HG03108 (cell line): Measurements from ENCODE around the gene HERPUD2.

Experiments used
- ATAC-seq: cut with Tn5 transposase; IDR thresholded peaks from one replicate; pipeline ENCODE4 v1.9.1; 2021; ENCODE audit warnings: moderate library complexity; ENCODE audit not compliant: unreplicated experiment

The HERPUD2 gene, protein sequence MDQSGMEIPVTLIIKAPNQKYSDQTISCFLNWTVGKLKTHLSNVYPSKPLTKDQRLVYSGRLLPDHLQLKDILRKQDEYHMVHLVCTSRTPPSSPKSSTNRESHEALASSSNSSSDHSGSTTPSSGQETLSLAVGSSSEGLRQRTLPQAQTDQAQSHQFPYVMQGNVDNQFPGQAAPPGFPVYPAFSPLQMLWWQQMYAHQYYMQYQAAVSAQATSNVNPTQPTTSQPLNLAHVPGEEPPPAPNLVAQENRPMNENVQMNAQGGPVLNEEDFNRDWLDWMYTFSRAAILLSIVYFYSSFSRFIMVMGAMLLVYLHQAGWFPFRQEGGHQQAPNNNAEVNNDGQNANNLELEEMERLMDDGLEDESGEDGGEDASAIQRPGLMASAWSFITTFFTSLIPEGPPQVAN

DNA sequence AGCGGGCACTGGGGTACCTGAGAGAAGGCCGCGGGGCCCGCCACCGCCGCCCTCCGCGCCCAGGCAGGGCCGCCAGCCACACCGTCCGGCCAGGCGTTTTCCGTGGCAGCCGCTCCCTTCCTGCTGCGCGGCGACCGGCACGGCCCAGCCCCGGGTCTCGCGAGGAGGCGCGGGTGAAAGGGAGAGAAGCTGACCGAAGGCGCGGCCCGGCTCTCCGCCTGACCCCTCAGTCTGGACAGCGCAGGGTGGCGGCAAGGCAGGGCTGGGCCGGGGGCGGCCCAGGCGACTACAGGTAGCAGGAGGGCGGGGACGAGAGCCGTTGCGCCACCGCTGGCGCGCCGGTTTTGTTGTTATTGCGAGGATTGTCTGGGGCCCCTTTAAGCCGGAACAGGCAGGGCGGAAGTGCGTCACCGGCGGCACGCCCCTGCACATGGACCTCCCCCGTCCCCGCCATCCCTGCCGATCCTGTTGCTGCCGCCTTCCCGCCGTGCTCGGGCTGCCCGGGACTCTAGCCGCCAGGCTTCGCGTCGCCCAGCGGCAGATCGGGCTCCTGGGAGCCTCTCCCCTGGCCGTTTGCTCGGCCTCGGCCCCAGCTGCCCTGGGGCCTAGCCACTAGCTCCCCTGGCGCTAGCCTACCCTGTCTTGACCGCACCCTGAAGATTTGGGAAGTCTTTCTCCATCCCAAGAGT lies at the start of gene HERPUD2:
Gene HERPUD2, minus strand, starts transcription at position 352 of the 689 bp plus-strand sequence. CDS start 805 bp downstream, outside the sequence.
- ATAC-seq, result peak; percentile 91

DNA sequence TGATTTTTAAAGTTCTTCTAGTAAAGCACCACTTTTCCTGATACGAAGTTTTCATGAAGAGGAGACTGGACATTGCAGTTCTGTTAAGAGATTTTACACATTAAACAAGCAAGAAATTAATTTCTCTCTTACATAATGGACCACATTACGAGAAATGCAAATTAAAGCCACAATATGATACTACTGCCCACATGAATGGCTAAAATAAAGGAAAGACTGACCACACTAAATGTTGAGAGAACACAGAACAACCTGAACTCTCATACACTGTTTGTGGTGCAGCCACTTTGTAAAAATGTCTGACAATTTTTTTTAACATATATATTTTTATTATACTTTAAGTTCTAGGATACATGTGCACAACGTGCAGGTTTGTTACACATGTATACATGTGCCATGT lies 44.0 kb upstream of the HERPUD2 start:
- ATAC-seq, result no peak

DNA sequence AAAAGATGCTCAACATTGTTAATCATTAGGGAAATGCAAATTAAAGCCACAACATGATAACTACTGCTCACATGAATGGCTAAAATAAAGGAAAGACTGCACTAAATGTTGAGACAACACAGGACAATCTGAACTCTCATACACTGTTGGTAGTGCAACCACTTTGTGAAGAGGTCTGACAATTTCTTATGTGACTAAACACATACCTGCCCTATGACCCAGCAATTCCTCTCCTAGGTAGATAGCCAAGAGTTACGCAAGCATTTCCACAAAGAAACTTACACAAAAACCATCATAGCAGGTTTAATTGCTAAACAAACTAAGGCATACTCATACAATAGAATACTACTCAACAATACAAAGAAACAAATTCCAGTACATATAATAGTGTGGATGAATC lies 41.8 kb upstream of the HERPUD2 start:
- no peak for ATAC-seq

DNA sequence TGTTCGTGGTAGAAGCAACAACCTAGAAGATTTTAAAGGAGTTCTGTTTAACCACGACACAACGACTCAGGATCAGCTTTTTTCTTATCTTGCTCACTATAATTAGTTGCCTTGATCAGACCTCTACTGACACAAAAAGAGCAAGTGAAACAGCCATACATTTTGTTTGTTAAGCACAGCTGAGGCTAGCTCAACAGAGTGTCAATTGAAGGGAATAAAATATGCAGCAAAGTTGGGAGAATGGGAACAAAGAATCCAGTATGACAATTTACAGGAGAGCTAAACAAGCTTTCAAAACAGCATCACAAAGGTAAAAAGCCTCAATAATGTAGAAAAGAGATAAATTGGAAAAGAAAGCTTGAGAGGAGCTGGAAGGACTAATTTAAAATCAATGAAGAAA lies 40.5 kb upstream of the HERPUD2 start:
- ATAC-seq, result no peak

DNA sequence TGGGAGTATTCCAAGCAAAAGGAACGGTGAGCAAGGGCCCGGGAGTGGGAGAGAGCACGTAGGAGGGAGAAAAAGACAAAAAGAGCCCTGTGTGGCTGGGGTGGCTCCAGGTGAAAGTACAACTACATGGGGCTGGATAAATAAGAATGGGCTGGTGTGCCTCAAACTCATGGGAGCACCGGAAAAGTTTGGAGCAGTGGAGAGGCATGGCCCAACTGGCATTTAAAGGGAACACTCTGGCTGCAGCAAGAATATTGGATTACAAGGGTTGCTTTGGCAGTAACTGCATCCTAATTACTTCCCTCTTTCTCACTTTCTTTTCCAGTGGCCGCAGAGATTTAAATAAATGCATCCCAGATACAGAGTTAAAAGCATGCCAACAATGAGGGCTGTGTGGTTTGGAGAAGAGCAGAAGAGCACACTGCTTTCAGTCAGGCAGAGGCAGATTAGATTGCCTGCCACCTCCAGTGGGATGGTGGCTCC lies 39.1 kb upstream of the HERPUD2 start:
- ATAC-seq, result no peak

DNA sequence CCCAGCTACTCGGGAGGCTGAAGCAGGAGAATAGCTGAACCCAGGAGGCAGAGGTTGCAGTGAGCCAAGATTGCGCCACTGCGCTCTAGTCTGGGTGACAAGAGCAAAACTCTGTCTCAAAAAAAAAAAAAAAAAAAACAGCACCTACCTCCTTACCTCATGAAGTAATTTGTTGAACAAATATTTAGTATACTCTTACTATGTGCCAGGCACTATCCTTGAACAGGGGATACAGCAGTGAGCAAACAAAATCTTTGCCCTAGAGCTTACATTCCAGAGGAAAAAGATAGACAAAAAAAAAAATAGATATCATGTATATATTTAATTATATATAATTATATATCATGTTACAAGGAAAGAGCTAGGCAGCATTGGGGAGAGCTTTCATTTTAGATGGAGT lies 36.4 kb upstream of the HERPUD2 start:
- no peak for ATAC-seq

DNA sequence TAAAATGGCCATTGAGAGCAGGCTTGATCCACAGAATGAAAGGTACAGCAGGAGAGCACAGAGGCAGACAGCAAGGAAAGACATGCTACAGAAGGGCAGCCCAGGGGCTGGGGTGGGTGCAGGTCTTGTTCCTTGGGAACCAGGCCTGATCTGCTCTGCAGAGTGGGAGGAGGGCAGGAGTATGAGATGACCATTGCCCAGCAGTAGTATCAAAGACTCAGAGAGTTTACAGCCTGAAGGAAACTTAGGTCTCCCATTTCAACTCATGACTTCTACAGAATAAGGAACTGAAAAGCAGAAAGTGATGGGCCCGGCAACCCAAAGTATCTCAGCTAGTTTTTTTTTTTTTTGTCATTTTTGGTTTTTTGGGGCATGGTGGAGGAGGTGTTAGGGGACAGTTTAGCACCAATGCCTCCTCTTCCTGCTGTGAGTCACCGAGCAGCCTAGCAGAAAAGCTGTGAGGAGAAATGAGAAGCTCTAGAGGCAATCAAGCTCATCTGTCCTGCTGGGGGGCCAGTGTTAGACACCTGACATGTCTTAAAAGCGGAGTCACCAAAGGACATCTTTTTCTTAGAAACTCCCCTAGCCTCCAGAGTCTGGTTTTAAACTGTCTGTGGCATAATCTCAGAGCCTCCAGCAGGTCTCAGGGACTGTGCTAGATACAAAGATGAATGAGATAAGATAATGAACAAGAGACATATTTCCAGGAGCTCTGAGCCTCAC lies 34.3 kb upstream of the HERPUD2 start:
- ATAC-seq, result peak; percentile 46

DNA sequence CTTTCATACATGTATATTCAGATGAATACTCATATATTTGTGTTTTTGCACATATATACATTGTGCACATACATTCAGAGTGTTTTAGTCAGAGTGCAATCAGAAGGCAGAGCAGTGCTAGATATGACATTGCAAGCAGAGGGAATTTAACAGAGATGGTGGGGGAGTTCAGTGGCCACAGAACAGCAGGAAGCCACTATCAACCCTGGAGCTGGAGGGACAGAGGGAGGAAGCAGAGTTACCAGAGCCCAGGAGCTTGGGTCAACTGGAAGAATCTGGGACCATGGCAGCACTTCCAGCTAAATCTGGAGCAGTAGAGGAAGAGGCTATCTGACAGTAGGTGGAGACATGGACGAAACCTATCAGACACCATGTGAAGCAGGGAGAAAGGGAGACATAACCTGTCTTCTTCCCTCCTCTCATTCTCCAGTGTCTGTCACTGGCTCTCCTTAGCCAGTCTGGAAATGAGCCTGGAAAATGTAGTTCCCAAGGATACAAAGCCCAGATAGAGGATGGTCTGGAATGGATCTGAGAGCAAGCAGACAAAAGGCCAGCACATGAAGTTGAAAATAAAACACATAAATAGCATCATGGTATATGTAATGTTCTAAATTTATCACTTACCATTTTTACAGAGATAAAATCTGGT lies 33.6 kb upstream of the HERPUD2 start:
- ATAC-seq, result no peak

DNA sequence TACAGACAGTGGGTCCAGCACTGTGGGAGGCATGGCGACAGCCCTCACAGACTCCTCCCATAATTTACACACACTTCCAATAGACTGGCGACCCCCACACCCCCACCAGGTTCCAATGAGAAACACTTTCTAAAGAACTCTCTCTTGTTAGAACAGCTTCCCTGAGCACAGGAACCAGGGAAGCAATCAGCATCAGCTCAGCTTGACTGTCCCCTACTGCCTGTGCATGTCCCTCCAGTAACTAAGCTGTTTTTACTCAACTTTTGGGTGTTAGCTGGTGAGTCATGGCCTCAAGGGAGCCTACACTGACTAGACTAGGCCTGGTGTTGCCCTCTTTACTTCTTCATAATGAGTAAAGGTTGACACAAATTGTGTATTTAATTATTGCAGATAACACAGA lies 32.6 kb upstream of the HERPUD2 start:
- no peak for ATAC-seq

DNA sequence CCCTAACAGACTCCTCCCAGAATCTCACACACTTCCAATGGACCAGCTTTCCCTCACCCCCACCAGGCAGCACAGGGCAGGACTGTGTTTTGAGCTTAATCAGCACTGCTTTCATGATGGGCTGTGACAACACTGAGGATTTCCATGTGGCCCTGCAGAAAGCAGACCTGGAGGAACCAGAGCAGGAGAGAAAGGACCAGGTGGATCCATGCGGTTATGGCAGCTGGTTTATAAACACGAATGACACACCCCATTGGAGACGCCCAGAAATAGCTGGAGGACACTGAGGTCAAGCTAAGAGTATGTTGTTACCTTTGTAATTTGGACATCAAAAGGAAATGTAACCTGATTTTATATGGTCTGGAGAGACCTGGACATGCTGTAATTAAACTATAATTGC lies 31.7 kb upstream of the HERPUD2 start:
- no peak for ATAC-seq

DNA sequence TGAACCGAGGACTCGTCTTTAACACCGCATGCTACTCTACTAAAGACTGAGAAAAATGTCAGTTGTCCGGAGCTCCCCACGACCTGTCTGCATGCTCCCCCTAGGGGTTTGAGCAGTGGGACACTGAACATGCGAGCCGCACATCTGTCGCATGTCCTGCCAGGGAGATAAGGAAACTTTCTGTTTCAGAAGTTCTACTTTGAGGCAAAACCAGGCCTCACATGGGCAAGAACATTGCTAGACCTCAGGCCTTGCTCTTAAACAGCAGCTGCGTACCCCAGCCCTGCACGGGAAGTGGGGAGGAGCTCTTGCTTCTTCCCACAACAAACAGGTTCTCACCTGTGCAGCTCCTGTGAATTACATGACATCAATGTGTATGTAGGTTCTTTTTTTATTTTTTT lies 30.3 kb upstream of the HERPUD2 start:
- peak; percentile 32 for ATAC-seq

DNA sequence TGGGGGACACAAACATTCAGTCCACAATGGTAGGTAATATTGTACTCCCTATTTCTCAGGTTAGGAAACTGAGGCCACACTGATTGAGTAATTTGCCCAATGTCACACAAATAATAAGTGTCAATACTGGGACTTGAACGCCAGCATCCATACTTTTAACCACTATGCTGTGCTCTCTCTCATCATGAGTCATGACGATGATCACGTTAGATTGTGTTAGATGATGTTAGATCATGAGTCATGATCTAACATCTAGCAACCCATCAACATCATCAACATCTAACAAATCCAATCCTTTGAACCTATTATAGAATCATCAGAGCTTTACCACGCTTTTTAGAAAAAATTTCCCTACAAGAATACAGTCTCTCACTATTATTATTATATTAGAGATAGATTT lies 28.1 kb upstream of the HERPUD2 start:
- ATAC-seq, result no peak

DNA sequence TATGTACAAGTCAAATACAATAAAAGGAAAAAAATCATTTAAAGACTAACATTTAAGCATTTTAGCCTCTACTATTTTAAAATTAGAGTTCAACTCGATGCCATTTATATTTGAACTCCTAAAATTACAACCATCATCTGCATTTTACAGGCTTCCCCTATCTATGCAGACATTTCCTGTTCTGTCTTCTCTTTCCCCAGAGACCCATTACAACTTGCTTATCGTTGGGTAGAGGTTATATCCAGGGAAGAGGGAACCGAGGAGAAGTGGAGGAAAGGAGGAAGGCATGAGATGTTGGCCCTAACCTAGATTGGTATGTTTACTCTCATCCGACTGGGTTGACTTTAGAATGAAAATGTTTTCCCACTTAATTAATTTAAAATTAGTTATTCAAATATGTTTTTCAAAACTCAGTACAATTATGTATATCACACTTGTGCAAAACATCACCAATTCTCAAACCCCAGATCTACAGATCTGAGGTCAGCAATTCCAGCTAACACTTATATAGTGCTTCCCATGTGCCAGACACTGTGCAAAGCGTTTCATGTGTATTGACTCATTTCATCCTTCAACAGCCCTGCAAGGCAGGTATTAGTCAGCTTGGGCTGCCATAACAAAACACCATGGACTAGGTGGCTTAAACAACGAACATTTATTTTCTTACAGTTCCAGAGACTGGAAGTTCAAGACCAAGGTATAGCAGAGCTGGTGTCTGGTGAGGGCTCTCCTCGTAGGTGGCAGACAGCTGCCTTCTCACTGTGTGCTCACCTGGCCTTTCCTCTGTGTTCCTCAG lies 27.3 kb upstream of the HERPUD2 start:
- ATAC-seq, result no peak

DNA sequence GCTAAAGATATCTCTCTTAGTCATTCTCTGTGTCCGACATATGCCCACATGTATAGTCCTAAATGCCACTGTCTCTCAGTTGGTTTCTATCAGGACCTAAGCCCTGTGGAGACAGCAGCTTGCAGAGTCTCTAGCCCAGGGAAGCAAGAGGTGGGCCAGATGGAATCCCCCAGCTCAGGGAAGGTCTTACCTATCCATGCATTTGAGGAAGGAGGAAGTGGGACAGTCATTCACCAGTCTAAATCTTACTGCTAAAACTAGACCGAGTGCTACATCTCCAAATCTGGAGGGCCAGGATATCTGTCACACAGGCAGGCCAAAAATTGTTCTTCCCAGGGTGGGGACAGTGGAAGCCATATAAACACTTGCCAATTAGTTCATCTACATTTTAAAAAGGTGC lies 26.4 kb upstream of the HERPUD2 start:
- no peak for ATAC-seq

DNA sequence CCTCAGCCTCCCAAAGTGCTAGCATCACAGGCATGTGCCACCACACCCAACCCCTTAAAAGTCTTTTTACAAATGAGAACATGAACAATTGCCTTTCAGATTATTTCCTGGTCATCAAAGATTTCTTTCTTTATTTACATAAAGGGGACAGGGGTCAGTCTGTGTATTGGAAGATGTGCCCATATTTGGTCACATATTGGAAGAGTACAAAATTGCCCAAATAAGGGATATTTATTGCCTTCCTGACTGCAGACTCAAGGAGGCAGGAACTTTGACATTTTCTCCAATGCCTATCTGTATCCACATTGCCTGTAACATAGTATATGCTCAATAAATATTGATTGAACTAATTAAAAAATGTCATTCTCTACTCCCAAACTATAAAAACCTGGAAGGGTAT lies 25.9 kb upstream of the HERPUD2 start:
- ATAC-seq, result no peak

DNA sequence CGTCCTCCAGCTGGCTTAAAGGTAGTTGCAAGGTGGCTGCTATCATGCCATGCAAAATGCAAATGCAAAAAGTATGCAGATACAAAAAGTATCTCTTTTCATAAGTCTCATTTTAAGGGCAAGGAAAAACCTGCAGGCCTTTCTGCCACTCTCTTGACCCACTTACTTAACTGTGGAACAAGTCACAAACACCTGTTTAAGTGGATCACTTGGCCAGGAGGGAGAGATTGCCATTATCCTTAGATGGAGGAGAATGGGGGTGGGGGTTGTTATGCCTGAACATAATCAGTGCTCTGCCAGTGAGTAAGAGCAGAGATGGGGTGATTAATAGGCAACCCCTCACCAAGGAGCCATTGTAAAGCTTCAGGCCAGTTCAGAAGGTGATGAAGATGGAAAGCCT lies 25.1 kb upstream of the HERPUD2 start:
- no peak for ATAC-seq

DNA sequence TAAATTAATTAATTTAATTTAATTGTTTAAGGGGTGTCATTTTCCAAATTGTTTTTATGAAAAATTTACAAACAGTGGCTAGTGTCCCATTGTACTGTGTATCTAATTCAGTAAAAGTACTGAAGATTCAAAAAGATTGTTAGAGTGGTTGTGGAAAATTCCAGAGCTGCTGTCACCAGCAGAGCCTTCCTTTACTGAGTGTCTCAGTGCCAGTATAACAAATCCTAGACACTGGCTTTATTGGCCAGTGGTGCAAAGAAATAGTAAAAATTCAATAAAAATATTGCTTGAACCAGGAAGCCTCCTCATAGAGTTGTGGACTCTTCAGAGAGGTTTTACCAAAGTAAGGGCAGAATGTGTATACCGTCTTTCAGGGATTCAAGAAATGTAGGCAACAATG lies 23.1 kb upstream of the HERPUD2 start:
- ATAC-seq, result no peak

DNA sequence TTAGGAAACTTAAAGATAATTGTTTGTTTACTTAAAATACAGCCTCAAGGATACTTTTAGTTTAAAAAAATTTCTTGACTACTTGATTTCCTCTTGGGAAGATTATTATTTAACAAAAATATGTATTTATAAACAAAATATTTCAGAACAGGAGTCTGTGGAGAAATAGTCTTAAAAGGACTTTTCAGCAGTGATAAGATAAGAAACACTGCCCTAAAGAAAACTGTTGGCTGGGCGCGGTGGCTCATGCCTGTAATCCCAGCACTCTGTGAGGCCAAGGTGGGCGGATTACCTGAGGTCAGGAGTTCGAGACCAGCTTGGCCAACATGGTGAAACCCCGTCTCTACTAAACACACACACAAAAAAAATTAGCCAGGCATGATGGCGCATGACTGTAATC lies 22.6 kb upstream of the HERPUD2 start:
- ATAC-seq, result no peak

DNA sequence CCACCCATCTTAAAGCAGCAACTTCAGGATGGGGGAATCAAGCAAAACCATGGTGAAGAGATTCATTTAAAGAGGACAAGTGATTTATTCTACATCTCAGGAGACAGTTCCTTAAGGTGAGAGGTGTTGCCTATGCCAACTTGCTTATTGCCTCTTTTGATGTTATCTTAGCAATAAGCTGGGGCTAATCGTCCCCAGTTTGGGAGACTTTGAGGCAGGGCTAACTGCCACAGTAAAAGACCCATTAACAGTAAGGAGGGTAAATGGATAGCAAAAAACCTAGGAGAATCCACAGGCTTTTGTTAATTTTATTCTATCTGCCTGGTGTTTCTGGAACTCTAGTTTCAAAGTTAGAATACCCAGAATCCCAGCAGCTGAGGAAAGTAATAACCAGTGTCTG lies 22.1 kb upstream of the HERPUD2 start:
- no peak for ATAC-seq

DNA sequence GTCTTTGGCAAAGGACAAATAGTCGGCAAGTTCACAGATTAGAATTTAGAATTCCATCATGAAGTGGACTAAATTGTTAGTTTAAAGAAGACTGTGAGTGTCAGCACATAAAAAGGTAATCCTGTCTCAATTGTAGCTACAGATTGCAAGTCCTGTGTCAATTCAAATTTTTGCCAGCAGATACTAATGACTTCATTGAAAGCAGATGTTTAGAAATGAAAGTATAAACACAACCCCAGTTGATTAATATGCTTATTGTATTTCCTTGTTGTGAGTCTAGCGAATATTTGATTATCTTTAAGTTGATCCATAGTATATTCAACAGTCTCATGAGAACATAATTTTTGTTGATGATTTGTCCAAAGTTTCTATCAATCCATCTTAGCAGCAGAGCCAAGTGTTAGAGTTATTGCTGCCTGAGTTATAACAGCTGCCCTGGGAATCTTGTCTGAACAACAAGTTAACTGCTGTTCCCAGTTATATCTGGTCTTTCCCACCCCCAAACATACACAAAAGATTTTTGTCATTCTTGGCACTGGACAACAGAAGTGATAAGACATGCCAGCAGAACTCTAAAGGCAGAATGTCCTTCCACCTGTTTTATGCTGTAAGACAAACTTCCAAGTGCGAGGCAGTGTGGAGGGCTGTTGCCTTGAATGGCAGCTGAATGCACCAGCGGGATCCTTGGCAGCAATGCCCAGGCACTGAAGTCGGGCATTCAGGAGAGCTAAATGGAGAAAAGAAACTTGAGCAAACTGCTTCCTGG lies 21.3 kb upstream of the HERPUD2 start:
- ATAC-seq, result no peak
